Esophagus muscularis mucosa (tissue), 4 donors: ENCODE results near the gene TMEM234. TPM values are rescaled to one million over a fixed set of nuclear protein-coding genes. Genes with fewer than 3 reads are reported as not detected.

Experiments used
- DNase-seq: peaks from one replicate; pipeline ENCODE4 v3.0.0-alpha.2; 2017; ENCODE audit errors: extremely low spot score
- H3K27ac ChIP-seq, 4 donors: fragments of 200-600 bp; sonication (generic); replicated peaks in 1 of 4; 1 replicate in 3 of 4; 2 replicates in 1 of 4; pipeline ENCODE4 v1.5.1; 2016 to 2019; ENCODE audit warnings: mild to moderate bottlenecking in 1 of 4
- H3K27me3 ChIP-seq, 4 donors: fragments of 200-600 bp; sonication (generic); one replicate each; pipeline versions ENCODE4 v1.5.1 to v1.6.0; 2016 to 2019
- H3K36me3 ChIP-seq, 4 donors: fragments of 200-600 bp; sonication (generic); one replicate each; pipeline ENCODE4 v1.5.1; 2016 to 2019
- H3K4me1 ChIP-seq, 4 donors: fragments of 200-600 bp; sonication (generic); one replicate each; pipeline ENCODE4 v1.5.1; 2016 to 2019
- H3K4me3 ChIP-seq, 4 donors: fragments of 200-600 bp; sonication (generic); 1 replicate in 2 of 4; 2 replicates in 2 of 4; pipeline ENCODE4 v1.5.1; 2016 to 2019; ENCODE audit warnings: mild to moderate bottlenecking in 4 of 4, moderate library complexity in 1 of 4
- H3K9me3 ChIP-seq, 4 donors: fragments of 200-600 bp; sonication (generic); 1 replicate in 3 of 4; 2 replicates in 1 of 4; pipeline ENCODE4 v1.5.1; 2016 to 2019
- EP300 ChIP-seq: sonication (generic); formaldehyde crosslinking; IDR thresholded peaks from one replicate; pipeline ENCODE4 v1.6.1; 2017; ENCODE audit warnings: antibody characterized with exemption
- POLR2A ChIP-seq: fragments of 450-650 bp; IDR thresholded peaks from one replicate; pipeline ENCODE4 v1.6.1; 2017; ENCODE audit warnings: antibody characterized with exemption, moderate library complexity, mild to moderate bottlenecking, low read depth
- POLR2AphosphoS5 ChIP-seq, 2 donors: sonication (generic); formaldehyde crosslinking; IDR thresholded peaks; one replicate each; pipeline ENCODE4 v1.6.1; 2017; ENCODE audit warnings: antibody characterized with exemption in 2 of 2
- WGBS: methylation state at CpG from one replicate; pipeline ENCODE4 v1.1.5; 2018; 5-methylcytosine and 5-hydroxymethylcytosine counted together
- intact Hi-C: fragments of 100-400 bp; cut with DNase I; formaldehyde crosslinking; loops from one replicate; pipeline ENCODE4 v1.15.1; 2023
- total RNA-seq, 4 donors: library from RNA; depleted of rRNA; stranded (reverse); fragments of >200 nt; gene quantifications; one replicate each; pipeline versions ENCODE4 v1.1.0 to v1.2.1, GENCODE V29; 2016
- TF ChIP-seq, protein P1 (sequence below), 3 experiments: fragments of 200-600 bp in 2 of 3; fragments of 450-650 bp in 1 of 3; sonication (generic) in 2 of 3; IDR thresholded peaks; one replicate each; pipeline ENCODE4 v1.5.1; 2017 to 2019; ENCODE audit warnings: antibody characterized with exemption in 3 of 3, mild to moderate bottlenecking in 2 of 3, moderate library complexity in 1 of 3

Gene TMEM234
- total RNA-seq, 4 donors from 2014 or later = 6.6 to 10.0 (median 8.2) TPM

DNA sequence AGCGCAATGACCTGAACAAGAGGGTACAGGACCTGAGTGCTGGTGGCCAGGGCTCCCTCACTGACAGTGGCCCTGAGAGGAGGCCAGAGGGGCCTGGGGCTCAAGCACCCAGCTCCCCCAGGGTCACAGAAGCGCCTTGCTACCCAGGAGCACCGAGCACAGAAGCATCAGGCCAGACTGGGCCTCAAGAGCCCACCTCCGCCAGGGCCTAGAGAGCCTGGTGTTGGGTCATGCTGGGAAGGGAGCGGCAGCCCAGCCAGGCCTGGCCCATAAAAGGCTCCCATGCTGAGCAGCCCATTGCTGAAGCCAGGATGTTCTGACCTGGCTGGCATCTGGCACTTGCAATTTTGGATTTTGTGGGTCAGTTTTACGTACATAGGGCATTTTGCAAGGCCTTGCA is 27.2 kb downstream of the TMEM234 start:
- H3K27ac ChIP-seq = no peak overlapping the region
- TF ChIP-seq, protein P1, sequence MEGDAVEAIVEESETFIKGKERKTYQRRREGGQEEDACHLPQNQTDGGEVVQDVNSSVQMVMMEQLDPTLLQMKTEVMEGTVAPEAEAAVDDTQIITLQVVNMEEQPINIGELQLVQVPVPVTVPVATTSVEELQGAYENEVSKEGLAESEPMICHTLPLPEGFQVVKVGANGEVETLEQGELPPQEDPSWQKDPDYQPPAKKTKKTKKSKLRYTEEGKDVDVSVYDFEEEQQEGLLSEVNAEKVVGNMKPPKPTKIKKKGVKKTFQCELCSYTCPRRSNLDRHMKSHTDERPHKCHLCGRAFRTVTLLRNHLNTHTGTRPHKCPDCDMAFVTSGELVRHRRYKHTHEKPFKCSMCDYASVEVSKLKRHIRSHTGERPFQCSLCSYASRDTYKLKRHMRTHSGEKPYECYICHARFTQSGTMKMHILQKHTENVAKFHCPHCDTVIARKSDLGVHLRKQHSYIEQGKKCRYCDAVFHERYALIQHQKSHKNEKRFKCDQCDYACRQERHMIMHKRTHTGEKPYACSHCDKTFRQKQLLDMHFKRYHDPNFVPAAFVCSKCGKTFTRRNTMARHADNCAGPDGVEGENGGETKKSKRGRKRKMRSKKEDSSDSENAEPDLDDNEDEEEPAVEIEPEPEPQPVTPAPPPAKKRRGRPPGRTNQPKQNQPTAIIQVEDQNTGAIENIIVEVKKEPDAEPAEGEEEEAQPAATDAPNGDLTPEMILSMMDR (IDR thresholded peaks at IDR 0.05) = no peak
- H3K4me1 ChIP-seq = peaks cover 12 to 20% (median 14%) of the 10 kb centered on the region in 4 donors
- no peaks in the 10 kb centered on the region for H3K27me3 ChIP-seq
- WGBS = 83% methylated on average over 1 of the region's 6 CpGs
- intact Hi-C loops = no loop called here
- peaks cover 70 to 85% (median 82%) of the 10 kb centered on the region in 4 donors for H3K36me3 ChIP-seq
- DNase-seq = no peak
- no peak overlapping the region for H3K4me3 ChIP-seq
- H3K9me3 ChIP-seq = no peaks in the 10 kb centered on the region

DNA sequence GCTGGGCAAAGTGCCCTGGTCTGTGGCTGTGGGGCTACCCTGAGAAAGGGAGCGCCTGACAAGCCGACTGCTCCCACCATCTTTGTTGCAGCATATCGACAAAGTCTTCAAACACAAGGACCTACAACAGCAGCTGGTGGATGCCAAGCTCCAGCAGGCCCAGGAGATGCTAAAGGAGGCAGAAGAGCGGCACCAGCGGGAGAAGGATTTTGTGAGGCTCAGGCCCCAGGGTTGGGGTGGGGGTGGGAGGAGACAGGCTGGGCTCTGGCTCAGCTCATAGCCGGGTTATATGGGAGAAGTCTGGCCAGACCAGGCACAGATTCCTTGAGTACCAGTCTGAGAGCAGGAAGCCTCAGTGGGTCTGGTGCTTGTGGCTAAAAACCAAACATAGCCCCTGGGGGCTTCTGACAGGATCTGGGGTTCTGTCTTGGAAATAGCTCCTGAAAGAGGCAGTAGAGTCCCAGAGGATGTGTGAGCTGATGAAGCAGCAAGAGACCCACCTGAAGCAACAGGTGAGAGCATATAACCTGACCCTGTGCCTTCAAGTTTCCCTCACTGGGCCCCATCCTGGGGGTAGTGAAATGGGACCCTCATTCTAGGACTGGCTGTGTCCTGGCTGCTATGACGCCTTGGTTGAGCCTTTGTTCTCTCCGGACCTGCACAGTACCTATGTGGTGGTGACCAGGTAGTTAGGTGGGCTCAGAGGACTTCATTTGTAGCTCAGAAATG is 29.8 kb downstream of the TMEM234 start:
- H3K9me3 ChIP-seq = no peaks in the 10 kb centered on the region
- H3K4me1 ChIP-seq = peaks cover 0 to 9% (median 2%) of the 10 kb centered on the region in 4 donors
- intact Hi-C loops = no loop called here
- no peaks in the 10 kb centered on the region for H3K27me3 ChIP-seq
- 81% methylated on average over 8 of the region's 8 CpGs for WGBS
- H3K4me3 ChIP-seq = no peak overlapping the region
- TF ChIP-seq POLR2AphosphoS5 (IDR thresholded peaks at IDR 0.05) = no peak
- no peak for TF ChIP-seq POLR2A
- TF ChIP-seq, protein P1 (IDR thresholded peaks at IDR 0.05) = no peak
- TF ChIP-seq EP300 = no peak
- no peak overlapping the region for H3K27ac ChIP-seq
- H3K36me3 ChIP-seq = peaks cover 90 to 100% (median 98%) of the 10 kb centered on the region in 4 donors
- no peak for DNase-seq

DNA sequence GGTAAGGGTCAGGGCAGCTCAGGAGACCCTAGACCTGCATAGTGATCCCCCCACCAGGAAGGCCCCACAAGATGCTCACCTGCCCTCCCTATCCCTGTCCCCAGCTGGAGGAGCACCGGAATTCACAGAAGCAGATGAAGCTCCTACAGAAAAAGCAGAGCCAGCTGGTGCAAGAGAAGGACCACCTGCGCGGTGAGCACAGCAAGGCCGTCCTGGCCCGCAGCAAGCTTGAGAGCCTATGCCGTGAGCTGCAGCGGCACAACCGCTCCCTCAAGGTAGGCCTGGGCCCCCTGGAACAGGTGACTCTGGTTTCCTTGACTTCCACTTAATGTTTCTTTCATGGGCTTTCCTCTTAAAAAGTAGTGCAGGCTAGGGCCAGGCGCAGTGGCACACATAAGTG is 34.3 kb downstream of the TMEM234 start:
- H3K27me3 ChIP-seq = no peaks in the 10 kb centered on the region
- peaks cover 0 to 3% (median 0%) of the 10 kb centered on the region in 4 donors for H3K9me3 ChIP-seq
- 94% methylated on average over 9 of the region's 9 CpGs for WGBS
- H3K36me3 ChIP-seq = peaks cover 67 to 98% (median 90%) of the 10 kb centered on the region in 4 donors
- intact Hi-C loops = no loop called here
- H3K4me1 ChIP-seq = peaks cover 24 to 43% (median 36%) of the 10 kb centered on the region in 4 donors
- no peak overlapping the region for H3K27ac ChIP-seq
- no peak for DNase-seq
- no peak overlapping the region for H3K4me3 ChIP-seq
- TF ChIP-seq EP300 = no peak

DNA sequence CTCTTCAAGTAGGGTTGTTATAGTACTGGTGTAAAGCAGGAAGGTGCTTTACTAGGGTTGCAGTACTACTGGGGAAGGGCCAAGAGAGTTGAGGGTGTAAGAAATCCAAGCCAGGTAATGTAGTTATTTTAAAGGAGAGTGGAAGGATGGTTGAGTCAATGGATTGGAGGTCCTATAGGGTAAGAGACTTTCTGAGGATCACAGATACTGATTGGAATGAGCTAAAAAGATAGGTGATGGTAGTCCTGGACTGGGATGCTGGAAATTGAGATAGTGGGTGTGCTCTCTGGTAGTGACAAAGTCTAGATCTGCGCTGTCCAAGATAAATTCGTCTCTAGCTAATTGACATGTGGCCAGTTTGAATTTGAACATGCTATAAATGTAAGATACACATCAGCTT is 35.7 kb downstream of the TMEM234 start:
- intact Hi-C loops = no loop called here
- 96% methylated on average over 2 of the region's 2 CpGs for WGBS
- H3K4me1 ChIP-seq = peaks cover 33 to 57% (median 49%) of the 10 kb centered on the region in 4 donors

DNA sequence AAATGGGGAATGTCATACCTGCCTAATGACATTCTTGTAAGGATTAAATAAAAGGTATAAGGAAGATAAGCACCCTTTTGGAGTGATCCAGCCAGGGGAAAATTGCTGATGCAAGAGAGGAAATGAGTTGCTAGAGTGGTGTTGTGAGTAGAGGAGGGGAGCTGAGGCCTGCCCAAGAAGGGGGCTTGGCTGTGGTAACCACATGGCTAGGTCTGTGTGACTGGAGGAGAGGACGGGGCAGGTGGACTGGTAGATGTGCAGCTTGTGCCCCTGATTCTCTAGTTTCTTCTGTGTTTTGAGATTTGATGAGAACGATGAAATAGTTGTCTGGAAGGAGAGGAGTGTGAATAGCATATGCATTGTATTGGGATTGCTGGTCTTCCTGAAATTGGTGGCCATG is 36.1 kb downstream of the TMEM234 start:
- no peak for DNase-seq
- intact Hi-C loops = no loop called here

More for the DNA sequence above, 35.7 kb downstream of the TMEM234 start:
- no peaks in the 10 kb centered on the region for H3K27me3 ChIP-seq
- TF ChIP-seq EP300 = no peak
- TF ChIP-seq POLR2A = no peak
- no peak for TF ChIP-seq POLR2AphosphoS5 (IDR thresholded peaks at IDR 0.05)
- TF ChIP-seq, protein P1 (IDR thresholded peaks at IDR 0.05) = no peak
- H3K36me3 ChIP-seq = peaks cover 53 to 98% (median 86%) of the 10 kb centered on the region in 4 donors
- H3K9me3 ChIP-seq = peaks cover 0 to 3% (median 0%) of the 10 kb centered on the region in 4 donors
- no peak overlapping the region for H3K27ac ChIP-seq
- no peak overlapping the region for H3K4me3 ChIP-seq
- DNase-seq = no peak

More for the DNA sequence above, 36.1 kb downstream of the TMEM234 start:
- H3K27ac ChIP-seq = no peak overlapping the region
- H3K9me3 ChIP-seq = peaks cover 0 to 3% (median 0%) of the 10 kb centered on the region in 4 donors
- 89% methylated on average over 2 of the region's 2 CpGs for WGBS
- no peaks in the 10 kb centered on the region for H3K27me3 ChIP-seq
- TF ChIP-seq POLR2A (no peak), POLR2AphosphoS5 (IDR thresholded peaks at IDR 0.05) (no peak), EP300 (no peak)
- TF ChIP-seq, protein P1 (IDR thresholded peaks at IDR 0.05) = no peak
- H3K4me1 ChIP-seq = peaks cover 37 to 61% (median 54%) of the 10 kb centered on the region in 4 donors
- H3K36me3 ChIP-seq = peaks cover 49 to 98% (median 84%) of the 10 kb centered on the region in 4 donors
- H3K4me3 ChIP-seq = no peak overlapping the region
